ENCODE results near the gene CPSF4.

CPSF4 gene

DNA sequence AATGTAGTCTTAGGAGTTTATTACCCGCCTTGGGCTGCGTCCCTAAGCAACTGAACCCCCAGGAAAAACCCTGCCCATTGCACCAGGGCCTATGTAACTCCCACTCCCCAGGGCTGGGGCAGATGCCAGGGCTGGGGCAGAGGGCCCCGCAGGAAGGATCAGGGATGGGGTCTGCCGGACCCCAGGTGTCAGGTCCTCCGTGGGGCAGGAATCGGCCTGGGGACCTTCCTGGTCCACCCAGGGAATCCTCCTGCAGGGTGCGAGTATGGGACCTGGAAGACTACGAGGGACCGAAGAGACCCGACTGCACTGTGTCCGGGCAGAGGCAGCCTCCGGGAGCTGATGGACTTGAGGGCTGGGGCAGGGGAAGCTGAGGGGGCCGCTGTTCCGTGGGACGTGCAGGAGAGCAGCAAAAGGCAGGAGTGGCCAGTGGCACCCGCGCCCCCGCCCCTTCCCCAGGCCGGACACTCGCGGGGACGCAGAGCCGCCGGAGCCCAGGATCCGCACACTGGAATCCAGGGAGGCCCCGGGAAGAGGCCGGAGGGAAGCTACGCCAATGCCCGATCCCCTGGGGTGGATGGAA is 29.7 kb downstream of the CPSF4 start:
- TF ChIP-seq, protein P1, sequence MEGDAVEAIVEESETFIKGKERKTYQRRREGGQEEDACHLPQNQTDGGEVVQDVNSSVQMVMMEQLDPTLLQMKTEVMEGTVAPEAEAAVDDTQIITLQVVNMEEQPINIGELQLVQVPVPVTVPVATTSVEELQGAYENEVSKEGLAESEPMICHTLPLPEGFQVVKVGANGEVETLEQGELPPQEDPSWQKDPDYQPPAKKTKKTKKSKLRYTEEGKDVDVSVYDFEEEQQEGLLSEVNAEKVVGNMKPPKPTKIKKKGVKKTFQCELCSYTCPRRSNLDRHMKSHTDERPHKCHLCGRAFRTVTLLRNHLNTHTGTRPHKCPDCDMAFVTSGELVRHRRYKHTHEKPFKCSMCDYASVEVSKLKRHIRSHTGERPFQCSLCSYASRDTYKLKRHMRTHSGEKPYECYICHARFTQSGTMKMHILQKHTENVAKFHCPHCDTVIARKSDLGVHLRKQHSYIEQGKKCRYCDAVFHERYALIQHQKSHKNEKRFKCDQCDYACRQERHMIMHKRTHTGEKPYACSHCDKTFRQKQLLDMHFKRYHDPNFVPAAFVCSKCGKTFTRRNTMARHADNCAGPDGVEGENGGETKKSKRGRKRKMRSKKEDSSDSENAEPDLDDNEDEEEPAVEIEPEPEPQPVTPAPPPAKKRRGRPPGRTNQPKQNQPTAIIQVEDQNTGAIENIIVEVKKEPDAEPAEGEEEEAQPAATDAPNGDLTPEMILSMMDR (IDR thresholded peaks at IDR 0.05; ENCODE audit: insufficient read depth, missing control alignments): no peak
- DNase-seq (ENCODE audit: insufficient read length, low spot score) (no peak), FAIRE-seq (no peak)

DNA sequence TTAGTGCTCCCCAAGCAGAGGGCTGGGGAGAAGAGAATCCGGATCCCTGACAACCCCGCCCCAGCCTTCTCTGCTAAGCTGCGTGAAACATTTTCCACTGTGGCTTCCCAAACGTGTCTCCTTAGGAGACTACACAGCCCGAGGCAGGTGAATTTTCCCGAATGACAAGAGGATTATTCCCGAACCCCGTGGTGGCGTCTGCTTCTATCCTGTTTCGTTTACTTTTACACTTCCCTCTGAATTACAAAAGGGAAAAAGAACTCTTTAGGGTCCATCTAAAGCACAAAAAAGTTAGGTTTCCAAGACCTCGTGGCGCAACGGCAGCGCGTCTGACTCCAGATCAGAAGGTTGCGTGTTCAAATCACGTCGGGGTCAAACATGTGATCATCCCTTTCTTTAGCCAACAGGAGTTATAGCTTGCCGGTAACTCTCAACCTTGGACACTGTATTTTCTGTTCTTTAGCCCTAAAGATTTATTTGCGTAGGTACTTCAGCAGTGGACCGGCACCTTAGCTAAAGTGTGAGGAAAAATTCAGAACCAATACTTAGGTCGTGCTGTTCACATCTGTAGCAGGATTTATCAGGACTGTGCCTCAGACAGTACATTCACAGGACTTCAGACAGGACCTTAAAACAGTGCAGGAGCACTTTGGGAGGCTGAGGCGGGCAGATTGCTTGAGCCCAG is 30.8 kb downstream of the CPSF4 start:
- FAIRE-seq (no peak), DNase-seq (ENCODE audit: insufficient read length, low spot score) (no peak)

DNA sequence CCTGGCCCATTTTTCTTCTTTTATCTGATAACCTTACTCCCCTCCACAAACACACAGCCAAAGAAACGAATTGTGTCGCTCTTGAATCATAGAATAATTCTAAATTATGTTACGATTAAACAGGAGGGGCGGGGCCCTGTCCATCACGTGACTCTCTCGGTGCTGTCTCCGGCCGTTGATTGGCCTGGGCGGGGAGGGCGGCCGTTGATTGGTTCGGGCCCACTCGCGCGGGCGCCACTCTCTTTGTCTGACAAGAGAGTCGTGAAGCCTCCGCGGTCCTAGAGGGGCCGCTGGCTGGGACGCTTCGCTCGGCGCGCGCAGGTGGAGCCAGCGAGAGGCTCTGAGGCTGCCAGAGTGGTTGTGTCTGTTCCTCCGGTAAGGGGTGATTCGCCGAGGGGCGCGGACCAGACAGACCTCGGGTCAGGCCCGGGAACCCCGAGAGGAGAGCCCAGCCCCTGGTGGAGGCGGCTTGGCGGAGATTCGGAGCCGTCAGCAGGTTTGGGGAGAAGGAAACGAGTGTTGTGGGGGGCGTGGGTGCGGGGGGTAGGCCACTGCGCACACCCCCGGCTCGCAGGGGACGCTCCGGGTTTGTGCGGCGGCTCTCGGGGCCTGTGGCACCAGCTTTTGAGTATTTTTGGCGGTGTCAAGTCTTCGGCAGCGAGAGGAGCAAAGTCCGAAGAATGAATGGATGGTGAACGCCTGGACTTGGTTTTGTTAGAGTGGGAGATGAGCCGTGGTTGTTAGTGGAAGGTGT is 34.0 kb downstream of the CPSF4 start, which contains the start of gene ZNF789:
Gene ZNF789, plus strand, starts transcription at position 330 of the 754 bp plus-strand sequence. CDS start 3,567 bp downstream, outside the sequence.
- peak; percentile 95 for DNase-seq (ENCODE audit: insufficient read length, low spot score)
- FAIRE-seq: no peak
- TF ChIP-seq, protein P1 (IDR thresholded peaks at IDR 0.05; ENCODE audit: insufficient read depth, missing control alignments): no peak

More for the DNA sequence above, 30.8 kb downstream of the CPSF4 start:
- TF ChIP-seq, protein P1 (IDR thresholded peaks at IDR 0.05; ENCODE audit: insufficient read depth, missing control alignments): no peak

DNA sequence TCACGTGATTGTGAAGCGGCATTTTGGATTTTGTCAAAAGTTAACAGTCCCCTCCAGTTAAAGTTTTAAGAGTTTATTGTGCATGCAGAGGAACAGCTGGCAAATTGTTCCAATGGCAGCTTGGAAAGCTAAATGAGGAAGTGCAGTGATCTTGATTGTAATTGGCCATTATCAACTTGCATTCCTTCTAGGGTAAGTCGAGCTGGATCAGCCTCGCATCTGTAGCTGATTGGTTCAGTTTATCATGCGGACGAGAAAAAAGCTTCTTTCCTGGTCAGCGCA is 34.5 kb downstream of the CPSF4 start:
- DNase-seq (ENCODE audit: insufficient read length, low spot score) (peak; percentile 72), FAIRE-seq (peak; percentile 58)
- TF ChIP-seq, protein P1 (IDR thresholded peaks at IDR 0.05; ENCODE audit: insufficient read depth, missing control alignments): no peak

DNA sequence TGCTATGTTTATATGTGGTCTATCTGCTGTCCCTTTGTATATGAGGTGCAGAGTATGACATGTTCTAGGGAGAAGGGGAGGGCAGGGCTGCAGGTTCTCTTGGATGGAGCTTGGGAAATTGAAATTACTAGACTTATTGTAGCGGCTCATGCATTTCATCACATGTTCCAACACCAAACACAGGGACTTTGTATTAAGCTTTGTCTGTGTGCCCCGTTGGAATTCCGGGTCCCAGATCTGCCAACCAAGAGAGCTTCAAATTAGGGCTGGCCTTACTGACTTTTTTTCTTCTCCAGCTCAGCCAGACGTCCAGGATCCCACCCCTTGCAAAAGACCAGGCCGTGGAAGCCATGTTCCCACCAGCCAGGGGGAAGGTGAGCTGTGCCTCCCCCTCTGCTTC is 37.4 kb downstream of the CPSF4 start:
- FAIRE-seq: no peak
- TF ChIP-seq, protein P1 (IDR thresholded peaks at IDR 0.05; ENCODE audit: insufficient read depth, missing control alignments): no peak
- DNase-seq (ENCODE audit: insufficient read length, low spot score): no peak

DNA sequence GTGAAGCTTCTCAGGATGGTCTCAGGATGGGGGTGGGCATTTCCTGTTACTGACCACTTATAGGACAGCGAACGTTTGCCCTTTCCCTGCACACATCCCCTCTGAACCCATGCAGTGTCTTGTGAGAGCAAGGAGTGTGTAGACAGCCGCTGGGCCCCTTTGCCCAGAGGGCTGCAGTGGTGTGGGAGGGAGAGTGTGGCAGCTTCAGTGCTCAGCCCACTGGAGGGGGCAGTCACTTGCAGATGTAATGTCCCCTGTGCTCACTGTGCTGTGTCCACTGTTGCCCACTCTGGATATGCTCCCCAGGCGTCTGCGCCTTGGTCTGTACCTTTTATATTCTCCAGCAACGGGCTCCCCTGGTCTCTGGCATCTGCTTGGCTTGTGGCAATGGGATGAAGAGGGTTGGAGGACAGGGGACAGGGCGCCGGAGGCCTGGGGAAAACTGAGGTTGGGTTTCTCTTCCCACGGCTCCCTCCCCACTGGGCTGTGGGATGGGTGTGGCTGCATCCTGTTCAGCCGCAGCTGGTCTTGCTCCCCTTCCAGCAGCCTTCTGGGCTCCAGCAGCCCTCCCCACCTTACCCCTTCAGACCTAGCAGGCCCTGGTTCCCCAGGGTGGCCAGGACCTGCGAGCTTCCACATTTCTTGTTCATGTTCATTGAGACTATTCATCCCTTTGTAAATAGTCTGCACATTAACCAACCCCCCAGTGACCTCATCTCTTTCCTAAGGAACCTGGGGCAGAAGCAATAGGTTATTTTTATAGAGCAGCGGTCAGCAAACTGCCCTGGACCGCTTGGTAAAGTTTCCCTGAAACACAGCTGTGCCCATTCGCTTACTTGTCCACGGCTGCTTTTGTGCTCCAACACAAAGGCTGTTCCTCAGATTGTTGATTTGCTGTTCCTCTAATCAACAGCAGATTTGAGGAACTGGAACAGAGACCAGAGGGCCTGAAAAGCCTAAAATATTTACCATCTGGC is 40.0 kb downstream of the CPSF4 start:
- DNase-seq (ENCODE audit: insufficient read length, low spot score) (no peak), FAIRE-seq (no peak)
- TF ChIP-seq, protein P1 (IDR thresholded peaks at IDR 0.05; ENCODE audit: insufficient read depth, missing control alignments): no peak

Data from D721Med (cell line).